Esophagus (tissue), 2 donors: ENCODE results near the gene RER1. TPM values are rescaled to one million over a fixed set of nuclear protein-coding genes. Genes with fewer than 3 reads are reported as not detected.
"Not testable (repeated sequence)": the region's sequence is repeated elsewhere in the genome, so short reads cannot be mapped to it uniquely, and the experiment has no call there.

Experiments
- H3K27ac ChIP-seq, 2 donors: one replicate each; pipeline ENCODE4 v1.5.1; 2013; ENCODE audit warnings: low read depth in 2 of 2, mild to moderate bottlenecking in 2 of 2, inconsistent platforms in 1 of 2, low read length in 1 of 2, moderate library complexity in 1 of 2
- H3K27me3 ChIP-seq, 2 donors: one replicate each; pipeline ENCODE4 v1.6.1; 2013; ENCODE audit warnings: low read length in 2 of 2, control low read depth in 1 of 2, mild to moderate bottlenecking in 1 of 2; ENCODE audit not compliant: insufficient read depth in 2 of 2, control insufficient read depth in 1 of 2
- H3K36me3 ChIP-seq, 2 donors: one replicate each; pipeline ENCODE4 v1.6.1; 2013; ENCODE audit warnings: low read length in 1 of 2; ENCODE audit not compliant: control insufficient read depth in 2 of 2, insufficient read depth in 2 of 2
- H3K4me1 ChIP-seq, 2 donors: one replicate each; pipeline ENCODE4 v1.6.1; 2013; ENCODE audit warnings: low read length in 1 of 2; ENCODE audit not compliant: control insufficient read depth in 2 of 2, insufficient read depth in 2 of 2
- H3K4me3 ChIP-seq, 2 donors: one replicate each; pipeline ENCODE4 v1.5.1; 2013; ENCODE audit warnings: low read length in 2 of 2, mild to moderate bottlenecking in 2 of 2, low read depth in 1 of 2, moderate library complexity in 1 of 2
- H3K9me3 ChIP-seq, 2 donors: one replicate each; pipeline ENCODE4 v1.6.1; 2013; ENCODE audit warnings: mild to moderate bottlenecking in 2 of 2, low read depth in 1 of 2, low read length in 1 of 2, moderate library complexity in 1 of 2; ENCODE audit not compliant: control insufficient read depth in 2 of 2, insufficient read depth in 1 of 2
- WGBS, 2 donors: extraction: QIAGEN DNeasy Blood & Tissue Kit; methylation state at CpG; one replicate each; pipeline ENCODE4 v1.1.7; 2013; 5-methylcytosine and 5-hydroxymethylcytosine counted together
- polyA plus RNA-seq, 2 donors: library from polyadenylated mRNA; stranded (reverse); fragments of 200-250 nt; gene quantifications; one replicate each; pipeline ENCODE4 v1.2.3, GENCODE V29; 2013
- donor health status: healthy with polysubstance abuse.
- donor health status: Bipolar disorder and iron deficiency.

The RER1 gene
- polyA plus RNA-seq, 2 donors = 85.8 to 116 TPM

GRCh38 chr1:2438641-2439040 is 47.0 kb downstream of the RER1 start:
- peaks cover 2 to 4% of the 10 kb centered on the region in 2 donors for H3K27me3 ChIP-seq
- H3K27ac ChIP-seq = no peak overlapping the region
- 88 to 90% methylated on average over 14 of the region's 14 CpGs for WGBS, 2 donors
- H3K4me1 ChIP-seq = peaks cover 3 to 16% of the 10 kb centered on the region in 2 donors
- peaks cover 0 to 3% of the 10 kb centered on the region in 2 donors for H3K36me3 ChIP-seq
- H3K4me3 ChIP-seq = no peak overlapping the region
- H3K9me3 ChIP-seq = peaks cover 0 to 3% of the 10 kb centered on the region in 2 donors

GRCh38 chr1:2439369-2439768 is 47.7 kb downstream of the RER1 start:
- Histone ChIP-seq H3K27me3 (peaks cover 2 to 4% of the 10 kb centered on the region in 2 donors), H3K36me3 (no peaks in the 10 kb centered on the region), H3K27ac (no peak overlapping the region), H3K9me3 (no peaks in the 10 kb centered on the region), H3K4me1 (peaks cover 3 to 16% of the 10 kb centered on the region in 2 donors), H3K4me3 (no peak overlapping the region)
- 59 to 69% methylated on average over 15 of the region's 15 CpGs for WGBS, 2 donors

GRCh38 chr1:2440346-2440745 is 48.7 kb downstream of the RER1 start:
- H3K9me3 ChIP-seq, H3K27me3 ChIP-seq, H3K4me3 ChIP-seq, H3K27ac ChIP-seq, H3K36me3 ChIP-seq: not testable (repeated sequence)
- peaks cover 3 to 16% of the 10 kb centered on the region in 2 donors for H3K4me1 ChIP-seq
- WGBS, 2 donors = 89 to 96% methylated on average over 22 to 23 of the region's 23 CpGs

GRCh38 chr1:2441746-2442145 is 50.1 kb downstream of the RER1 start:
- H3K27ac ChIP-seq = no peak overlapping the region
- H3K36me3 ChIP-seq = no peaks in the 10 kb centered on the region
- H3K27me3 ChIP-seq = peaks cover 2 to 4% of the 10 kb centered on the region in 2 donors
- peaks cover 3 to 16% of the 10 kb centered on the region in 2 donors for H3K4me1 ChIP-seq
- 67 to 76% methylated on average over 13 of the region's 13 CpGs for WGBS, 2 donors
- H3K4me3 ChIP-seq = no peak overlapping the region
- H3K9me3 ChIP-seq = no peaks in the 10 kb centered on the region

GRCh38 chr1:2442661-2443060 is 51.0 kb downstream of the RER1 start:
- Histone ChIP-seq H3K9me3 (no peaks in the 10 kb centered on the region), H3K36me3 (no peaks in the 10 kb centered on the region), H3K27ac (no peak overlapping the region), H3K4me1 (peaks cover 3 to 13% of the 10 kb centered on the region in 2 donors), H3K4me3 (no peak overlapping the region), H3K27me3 (peaks cover 2 to 4% of the 10 kb centered on the region in 2 donors)
- 63 to 70% methylated on average over 6 of the region's 6 CpGs for whole genome bisulfite sequencing, 2 donors

GRCh38 chr1:2443277-2444137 is 51.9 kb downstream of the RER1 start:
- 2% methylated on average over 73 to 107 of the region's 107 CpGs for WGBS, 2 donors
- Histone ChIP-seq H3K36me3 (no peaks in the 10 kb centered on the region), H3K27me3 (peaks cover 2 to 4% of the 10 kb centered on the region in 2 donors), H3K4me3 (peak overlapping the region in 1 of 2 donors; percentile 9), H3K27ac (no peak overlapping the region), H3K9me3 (no peaks in the 10 kb centered on the region), H3K4me1 (peaks cover 0 to 5% of the 10 kb centered on the region in 2 donors)

- Histone ChIP-seq H3K27me3 (peaks cover 2 to 4% of the 10 kb centered on the region in 2 donors), H3K4me1 (peaks cover 0 to 2% of the 10 kb centered on the region in 2 donors)
- 40 to 52% methylated on average over 27 of the region's 27 CpGs for WGBS, 2 donors
Measured at GRCh38 chr1:2444138-2444591, 52.5 kb downstream of the RER1 start.

GRCh38 chr1:2445162-2445822 is 53.7 kb downstream of the RER1 start:
- H3K27me3 ChIP-seq = peaks cover 2 to 4% of the 10 kb centered on the region in 2 donors
- H3K4me3 ChIP-seq = no peak overlapping the region
- H3K4me1 ChIP-seq = peaks cover 3 to 5% of the 10 kb centered on the region in 2 donors
- H3K9me3 ChIP-seq = no peaks in the 10 kb centered on the region
- H3K27ac ChIP-seq = no peak overlapping the region
- no peaks in the 10 kb centered on the region for H3K36me3 ChIP-seq
- WGBS, 2 donors = 69 to 75% methylated on average over 16 of the region's 16 CpGs

More at GRCh38 chr1:2444138-2444591, 52.5 kb downstream of the RER1 start:
- H3K4me3 ChIP-seq = no peak overlapping the region
- H3K9me3 ChIP-seq = no peaks in the 10 kb centered on the region
- H3K36me3 ChIP-seq = no peaks in the 10 kb centered on the region
- no peak overlapping the region for H3K27ac ChIP-seq

- Histone ChIP-seq H3K27me3 (peaks cover 2 to 3% of the 10 kb centered on the region in 2 donors), H3K9me3 (no peaks in the 10 kb centered on the region), H3K27ac (no peak overlapping the region), H3K4me1 (peaks cover 3 to 5% of the 10 kb centered on the region in 2 donors), H3K4me3 (no peak overlapping the region), H3K36me3 (no peaks in the 10 kb centered on the region)
- 66 to 86% methylated on average over 15 of the region's 15 CpGs for WGBS, 2 donors
Measured at GRCh38 chr1:2445823-2446215, 54.2 kb downstream of the RER1 start.
